H1 (cell line): ENCODE results near the gene TAF6. TPM values are rescaled to one million over a fixed set of nuclear protein-coding genes. Genes with fewer than 3 reads are reported as not detected.

ENCODE experiments used
- CTBP2 ChIP-seq: IDR thresholded peaks from 2 replicates; pipeline ENCODE4 v1.7.0; 2011; ENCODE audit warnings: borderline replicate concordance, mild to moderate bottlenecking, moderate library complexity, mixed read lengths, low read length; ENCODE audit not compliant: insufficient read depth, insufficient read length
- FOSL1 ChIP-seq: IDR thresholded peaks from 2 replicates; pipeline ENCODE4 v1.6.1; 2011; ENCODE audit warnings: mild to moderate bottlenecking, low read depth, low read length, moderate library complexity; ENCODE audit not compliant: insufficient read depth
- polyA plus RNA-seq, 7 experiments: library from polyadenylated mRNA; depleted of rRNA in 3 of 7; stranded (reverse) in 5 of 7; unstranded in 2 of 7; fragments of >200 nt in 5 of 7; fragments of 200-250 nt in 2 of 7; gene quantifications; 1 replicate in 5 of 7; 2 replicates in 1 of 7; 4 replicates in 1 of 7; pipeline versions ENCODE4 v1.2.1 to v1.2.3, GENCODE V29; 2011 to 2013; ENCODE audit warnings: missing spikeins in 2 of 7, mixed read lengths in 2 of 7
- total RNA-seq: library from RNA; stranded (reverse); fragmentation: NEBNext Ultra II Directional; extraction: Animal tissue kit (Norgen Biotek cat#: 25700); gene quantifications from 2 replicates; pipeline ENCODE4 v1.2.1, GENCODE V29; 2021
- TF ChIP-seq, protein P1 (sequence below): fragments of 300-600 bp; sonication (generic); IDR thresholded peaks from 2 replicates; pipeline ENCODE4 v1.7.1; 2012; ENCODE audit warnings: low read length, moderate library complexity, mild to moderate bottlenecking, inconsistent platforms; ENCODE audit not compliant: insufficient replicate concordance

TAF6 gene
- total and polyA plus RNA-seq, 2 of the 8 experiments (the other 6 are each of a cell fraction or from before 2014, with no cell fraction given) = 66.7 to 101 TPM

- TF ChIP-seq, protein P1, sequence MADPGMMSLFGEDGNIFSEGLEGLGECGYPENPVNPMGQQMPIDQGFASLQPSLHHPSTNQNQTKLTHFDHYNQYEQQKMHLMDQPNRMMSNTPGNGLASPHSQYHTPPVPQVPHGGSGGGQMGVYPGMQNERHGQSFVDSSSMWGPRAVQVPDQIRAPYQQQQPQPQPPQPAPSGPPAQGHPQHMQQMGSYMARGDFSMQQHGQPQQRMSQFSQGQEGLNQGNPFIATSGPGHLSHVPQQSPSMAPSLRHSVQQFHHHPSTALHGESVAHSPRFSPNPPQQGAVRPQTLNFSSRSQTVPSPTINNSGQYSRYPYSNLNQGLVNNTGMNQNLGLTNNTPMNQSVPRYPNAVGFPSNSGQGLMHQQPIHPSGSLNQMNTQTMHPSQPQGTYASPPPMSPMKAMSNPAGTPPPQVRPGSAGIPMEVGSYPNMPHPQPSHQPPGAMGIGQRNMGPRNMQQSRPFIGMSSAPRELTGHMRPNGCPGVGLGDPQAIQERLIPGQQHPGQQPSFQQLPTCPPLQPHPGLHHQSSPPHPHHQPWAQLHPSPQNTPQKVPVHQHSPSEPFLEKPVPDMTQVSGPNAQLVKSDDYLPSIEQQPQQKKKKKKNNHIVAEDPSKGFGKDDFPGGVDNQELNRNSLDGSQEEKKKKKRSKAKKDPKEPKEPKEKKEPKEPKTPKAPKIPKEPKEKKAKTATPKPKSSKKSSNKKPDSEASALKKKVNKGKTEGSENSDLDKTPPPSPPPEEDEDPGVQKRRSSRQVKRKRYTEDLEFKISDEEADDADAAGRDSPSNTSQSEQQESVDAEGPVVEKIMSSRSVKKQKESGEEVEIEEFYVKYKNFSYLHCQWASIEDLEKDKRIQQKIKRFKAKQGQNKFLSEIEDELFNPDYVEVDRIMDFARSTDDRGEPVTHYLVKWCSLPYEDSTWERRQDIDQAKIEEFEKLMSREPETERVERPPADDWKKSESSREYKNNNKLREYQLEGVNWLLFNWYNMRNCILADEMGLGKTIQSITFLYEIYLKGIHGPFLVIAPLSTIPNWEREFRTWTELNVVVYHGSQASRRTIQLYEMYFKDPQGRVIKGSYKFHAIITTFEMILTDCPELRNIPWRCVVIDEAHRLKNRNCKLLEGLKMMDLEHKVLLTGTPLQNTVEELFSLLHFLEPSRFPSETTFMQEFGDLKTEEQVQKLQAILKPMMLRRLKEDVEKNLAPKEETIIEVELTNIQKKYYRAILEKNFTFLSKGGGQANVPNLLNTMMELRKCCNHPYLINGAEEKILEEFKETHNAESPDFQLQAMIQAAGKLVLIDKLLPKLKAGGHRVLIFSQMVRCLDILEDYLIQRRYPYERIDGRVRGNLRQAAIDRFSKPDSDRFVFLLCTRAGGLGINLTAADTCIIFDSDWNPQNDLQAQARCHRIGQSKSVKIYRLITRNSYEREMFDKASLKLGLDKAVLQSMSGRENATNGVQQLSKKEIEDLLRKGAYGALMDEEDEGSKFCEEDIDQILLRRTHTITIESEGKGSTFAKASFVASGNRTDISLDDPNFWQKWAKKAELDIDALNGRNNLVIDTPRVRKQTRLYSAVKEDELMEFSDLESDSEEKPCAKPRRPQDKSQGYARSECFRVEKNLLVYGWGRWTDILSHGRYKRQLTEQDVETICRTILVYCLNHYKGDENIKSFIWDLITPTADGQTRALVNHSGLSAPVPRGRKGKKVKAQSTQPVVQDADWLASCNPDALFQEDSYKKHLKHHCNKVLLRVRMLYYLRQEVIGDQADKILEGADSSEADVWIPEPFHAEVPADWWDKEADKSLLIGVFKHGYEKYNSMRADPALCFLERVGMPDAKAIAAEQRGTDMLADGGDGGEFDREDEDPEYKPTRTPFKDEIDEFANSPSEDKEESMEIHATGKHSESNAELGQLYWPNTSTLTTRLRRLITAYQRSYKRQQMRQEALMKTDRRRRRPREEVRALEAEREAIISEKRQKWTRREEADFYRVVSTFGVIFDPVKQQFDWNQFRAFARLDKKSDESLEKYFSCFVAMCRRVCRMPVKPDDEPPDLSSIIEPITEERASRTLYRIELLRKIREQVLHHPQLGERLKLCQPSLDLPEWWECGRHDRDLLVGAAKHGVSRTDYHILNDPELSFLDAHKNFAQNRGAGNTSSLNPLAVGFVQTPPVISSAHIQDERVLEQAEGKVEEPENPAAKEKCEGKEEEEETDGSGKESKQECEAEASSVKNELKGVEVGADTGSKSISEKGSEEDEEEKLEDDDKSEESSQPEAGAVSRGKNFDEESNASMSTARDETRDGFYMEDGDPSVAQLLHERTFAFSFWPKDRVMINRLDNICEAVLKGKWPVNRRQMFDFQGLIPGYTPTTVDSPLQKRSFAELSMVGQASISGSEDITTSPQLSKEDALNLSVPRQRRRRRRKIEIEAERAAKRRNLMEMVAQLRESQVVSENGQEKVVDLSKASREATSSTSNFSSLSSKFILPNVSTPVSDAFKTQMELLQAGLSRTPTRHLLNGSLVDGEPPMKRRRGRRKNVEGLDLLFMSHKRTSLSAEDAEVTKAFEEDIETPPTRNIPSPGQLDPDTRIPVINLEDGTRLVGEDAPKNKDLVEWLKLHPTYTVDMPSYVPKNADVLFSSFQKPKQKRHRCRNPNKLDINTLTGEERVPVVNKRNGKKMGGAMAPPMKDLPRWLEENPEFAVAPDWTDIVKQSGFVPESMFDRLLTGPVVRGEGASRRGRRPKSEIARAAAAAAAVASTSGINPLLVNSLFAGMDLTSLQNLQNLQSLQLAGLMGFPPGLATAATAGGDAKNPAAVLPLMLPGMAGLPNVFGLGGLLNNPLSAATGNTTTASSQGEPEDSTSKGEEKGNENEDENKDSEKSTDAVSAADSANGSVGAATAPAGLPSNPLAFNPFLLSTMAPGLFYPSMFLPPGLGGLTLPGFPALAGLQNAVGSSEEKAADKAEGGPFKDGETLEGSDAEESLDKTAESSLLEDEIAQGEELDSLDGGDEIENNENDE = no peak
- TF ChIP-seq FOSL1 (no peak), CTBP2 (no peak)
Measured at GRCh38 chr7:100152404-100152803, 33.2 kb upstream of the TAF6 start (continued).
